A549 (cell line): ENCODE data around the gene MEF2D. TPM values are rescaled to one million over a fixed set of nuclear protein-coding genes. Genes with fewer than 3 reads are reported as not detected.

Source experiments
- ATAC-seq, 2 experiments: fragments of 200-7000 bp in 1 of 2; fragments of >200 bp in 1 of 2; cut with Nextera tagmentation in 1 of 2; cut with Tn5 transposase in 1 of 2; 3 replicates each; pipeline versions ENCODE4 v1.8.0 to v1.9.1; 2018 to 2020; ENCODE audit warnings: mild to moderate bottlenecking in 1 of 2, moderate library complexity in 1 of 2
- CTCF ChIA-PET: fragments of 300-600 bp; sonication (Branson Sonifier 250); formaldehyde crosslinking; extraction: SDS; loops from one replicate; lab custom pipeline; 2021; ENCODE audit warnings: antibody characterized with exemption, inconsistent platforms; lab: Yijun Ruan, JAX
- POLR2A ChIA-PET: fragments of 350-600 bp; formaldehyde crosslinking; extraction: SDS; loops from one replicate; lab custom pipeline; 2021; ENCODE audit warnings: antibody characterized with exemption, inconsistent platforms; lab: Yijun Ruan, JAX
- DNase-seq, 2 experiments: peaks; one replicate each; pipeline versions ENCODE4 v3.0.0 to v3.0.0-alpha.2; 2011 to 2016; ENCODE audit warnings: low read depth in 1 of 2, low spot score in 1 of 2
- FAIRE-seq: peaks from 2 replicates; lab custom pipeline; 2011; peaks lifted over from hg19 to GRCh38; lab: Jason Lieb, UNC
- H3K27ac ChIP-seq, 2 experiments: fragments of >200 bp; sonication (Bioruptor Twin); formaldehyde crosslinking; 3 replicates each; pipeline ENCODE4 v1.5.1; 2016 to 2017
- H3K4me1 ChIP-seq: fragments of >200 bp; sonication (Bioruptor Twin); formaldehyde crosslinking; 3 replicates; pipeline ENCODE4 v1.6.1; 2016
- H3K4me2 ChIP-seq: fragments of >200 bp; sonication (Bioruptor Twin); formaldehyde crosslinking; 3 replicates; pipeline ENCODE4 v1.6.1; 2016
- H3K4me3 ChIP-seq: fragments of >200 bp; sonication (Bioruptor Twin); formaldehyde crosslinking; 3 replicates; pipeline ENCODE4 v1.5.1; 2016
- H3K9me3 ChIP-seq: fragments of >200 bp; sonication (Bioruptor Twin); formaldehyde crosslinking; 3 replicates; pipeline ENCODE4 v1.6.1; 2016
- CBX8 ChIP-seq: fragments of 200-600 bp; sonication (generic); IDR thresholded peaks from 2 replicates; pipeline ENCODE4 v1.6.1; 2016
- CEBPB ChIP-seq, 2 experiments: fragments of >200 bp in 1 of 2; sonication (Bioruptor Twin) in 1 of 2; formaldehyde crosslinking in 1 of 2; IDR thresholded peaks; 2 replicates each; pipeline ENCODE4 v1.6.1; 2012 to 2016
- EHF ChIP-seq: fragments of 250-450 bp; sonication (Bioruptor Pico); IDR thresholded peaks from 2 replicates; pipeline ENCODE4 v1.5.0; 2020; ENCODE audit warnings: mild to moderate bottlenecking
- EHMT2 ChIP-seq: fragments of 200-600 bp; sonication (generic); IDR thresholded peaks from 2 replicates; pipeline ENCODE4 v1.6.1; 2016; ENCODE audit warnings: antibody characterized with exemption, low read depth, mild to moderate bottlenecking, moderate library complexity
- EP300 ChIP-seq, 2 experiments: fragments of >200 bp; sonication (Bioruptor Twin); formaldehyde crosslinking; IDR thresholded peaks; 2 replicates in 1 of 2; 3 replicates in 1 of 2; pipeline ENCODE4 v1.6.1; 2016 to 2017
- ESRRA ChIP-seq: fragments of 150-350 bp; IDR thresholded peaks from 2 replicates; pipeline ENCODE4 v1.6.1; 2014; ENCODE audit warnings: mild to moderate bottlenecking, low read length, borderline replicate concordance
- FOSB ChIP-seq: fragments of 250-450 bp; sonication (Bioruptor Pico); IDR thresholded peaks from 2 replicates; pipeline ENCODE4 v1.5.0; 2020; ENCODE audit warnings: mild to moderate bottlenecking, moderate library complexity
- FOSL2 ChIP-seq, 2 experiments: fragments of 450-650 bp in 1 of 2; fragments of >200 bp in 1 of 2; sonication (Bioruptor Twin) in 1 of 2; formaldehyde crosslinking; IDR thresholded peaks; 2 replicates each; pipeline versions ENCODE4 v1.5.0 to v1.6.1; 2016 to 2020; ENCODE audit warnings: mild to moderate bottlenecking in 1 of 2, moderate library complexity in 1 of 2
- FOXS1 ChIP-seq: fragments of 250-450 bp; sonication (Bioruptor Pico); IDR thresholded peaks from 2 replicates; pipeline ENCODE4 v1.5.0; 2020; ENCODE audit warnings: mild to moderate bottlenecking, moderate library complexity
- HDAC2 ChIP-seq: fragments of 200-600 bp; sonication (generic); IDR thresholded peaks from 2 replicates; pipeline ENCODE4 v1.6.1; 2016
- HEYL ChIP-seq: fragments of 250-450 bp; sonication (Bioruptor Pico); IDR thresholded peaks from 2 replicates; pipeline ENCODE4 v1.8.0; 2021; ENCODE audit warnings: mild to moderate bottlenecking, moderate library complexity
- HOXA7 ChIP-seq: fragments of 250-450 bp; sonication (Bioruptor Pico); IDR thresholded peaks from 2 replicates; pipeline ENCODE4 v1.5.0; 2020; ENCODE audit warnings: mild to moderate bottlenecking, moderate library complexity
- JUNB ChIP-seq: fragments of >200 bp; sonication (Bioruptor Twin); formaldehyde crosslinking; IDR thresholded peaks from 2 replicates; pipeline ENCODE4 v1.6.1; 2016
- KDM5A ChIP-seq: fragments of 200-600 bp; sonication (generic); IDR thresholded peaks from 2 replicates; pipeline ENCODE4 v1.6.1; 2016; ENCODE audit warnings: antibody characterized with exemption, mild to moderate bottlenecking
- MAZ ChIP-seq: fragments of 150-350 bp; IDR thresholded peaks from 2 replicates; pipeline ENCODE4 v1.6.1; 2014; ENCODE audit warnings: antibody characterized with exemption, low read depth, low read length, borderline replicate concordance
- MYC ChIP-seq: IDR thresholded peaks from 2 replicates; pipeline ENCODE4 v1.6.1; 2012; ENCODE audit warnings: mild to moderate bottlenecking, inconsistent platforms, low read length, improper control_type of control experiment, borderline replicate concordance
- NPAS2 ChIP-seq: fragments of 250-450 bp; sonication (Bioruptor Pico); IDR thresholded peaks from 2 replicates; pipeline ENCODE4 v1.8.0; 2022; ENCODE audit warnings: mild to moderate bottlenecking, moderate library complexity, borderline replicate concordance
- NR3C1 ChIP-seq: fragments of >200 bp; sonication (Bioruptor Twin); formaldehyde crosslinking; IDR thresholded peaks from 3 replicates; pipeline ENCODE4 v1.6.1; 2017
- PHF8 ChIP-seq: fragments of 200-600 bp; sonication (generic); IDR thresholded peaks from 2 replicates; pipeline ENCODE4 v1.6.1; 2016; ENCODE audit warnings: low read depth, mild to moderate bottlenecking, antibody characterized with exemption, moderate library complexity, borderline replicate concordance
- POLR2AphosphoS2 ChIP-seq: conservative IDR thresholded peaks from 2 replicates; pipeline ENCODE4 v1.6.1; 2012; ENCODE audit warnings: low read length, improper control_type of control experiment, inconsistent platforms
- RARB ChIP-seq: fragments of 250-450 bp; sonication (Bioruptor Pico); IDR thresholded peaks from 2 replicates; pipeline ENCODE4 v1.8.0; 2021; ENCODE audit warnings: mild to moderate bottlenecking, moderate library complexity
- RNF2 ChIP-seq: fragments of 200-600 bp; sonication (generic); IDR thresholded peaks from 2 replicates; pipeline ENCODE4 v1.6.1; 2016; ENCODE audit warnings: low read depth, mild to moderate bottlenecking, antibody characterized with exemption, moderate library complexity, borderline replicate concordance
- TP53 ChIP-seq: fragments of 250-450 bp; sonication (Bioruptor Pico); IDR thresholded peaks from 2 replicates; pipeline ENCODE4 v1.5.0; 2021; ENCODE audit warnings: mild to moderate bottlenecking, moderate library complexity
- ZSCAN20 ChIP-seq: fragments of 250-450 bp; sonication (Bioruptor Pico); IDR thresholded peaks from 2 replicates; pipeline ENCODE4 v1.8.0; 2022; ENCODE audit warnings: mild to moderate bottlenecking, moderate library complexity
- WGBS: methylation state at CpG from one replicate; pipeline ENCODE4 v1.1.6; 2017; ENCODE audit errors: missing lambda C conversion rate; 5-methylcytosine and 5-hydroxymethylcytosine counted together
- polyA plus RNA-seq, 4 experiments: library from polyadenylated mRNA; depleted of rRNA in 3 of 4; stranded (reverse); fragments of >200 nt; fragmentation: RNase III in 1 of 4; extraction: RNeasy Plus Mini Kit Qiagen cat#74134 plus additional on column Dnase treatment in 1 of 4; gene quantifications; 2 replicates in 3 of 4; 3 replicates in 1 of 4; pipeline ENCODE4 v1.2.3, GENCODE V29; 2011 to 2017
- TF ChIP-seq, protein P1 (sequence below): fragments of 250-450 bp; sonication (Bioruptor Pico); IDR thresholded peaks from 2 replicates; pipeline ENCODE4 v1.5.0; 2020; ENCODE audit warnings: low read depth, mild to moderate bottlenecking, moderate library complexity
- TF ChIP-seq, protein P2 (sequence below): fragments of >200 bp; sonication (Bioruptor Twin); formaldehyde crosslinking; IDR thresholded peaks from 2 replicates; pipeline ENCODE4 v1.6.1; 2016
- TF ChIP-seq, protein P3 (sequence below): fragments of 450-650 bp; IDR thresholded peaks from 2 replicates; pipeline ENCODE4 v1.6.1; 2014; ENCODE audit warnings: antibody characterized with exemption
- TF ChIP-seq, protein P4 (sequence below): IDR thresholded peaks from 2 replicates; pipeline ENCODE4 v1.6.1; 2012
- TF ChIP-seq, protein P5 (sequence below): IDR thresholded peaks from 2 replicates; pipeline ENCODE4 v1.6.1; 2012

MEF2D gene
- polyA plus RNA-seq, 2 of the 4 experiments (the other 2 are of a cell fraction), result 16.8 to 23.4 TPM

DNA sequence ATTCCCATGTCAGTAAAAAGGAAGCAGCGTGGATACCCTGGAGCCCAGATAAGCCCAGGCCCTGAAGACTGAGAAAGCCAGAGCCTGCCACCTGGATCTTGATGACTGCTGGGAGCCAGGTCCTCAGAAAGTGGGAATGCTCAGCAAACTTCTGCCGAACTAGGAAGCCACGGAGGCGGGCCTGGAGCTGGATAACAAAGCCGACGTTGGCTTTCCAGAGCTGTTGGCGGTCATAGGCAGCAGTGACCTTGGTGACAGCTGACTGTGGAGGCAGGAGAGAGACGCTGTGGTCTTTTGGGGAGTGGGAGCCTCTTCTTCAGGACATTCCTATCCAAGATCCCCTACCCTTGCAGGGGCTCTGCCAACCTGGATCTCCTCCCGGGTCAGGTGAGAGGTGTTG, 47.4 kb upstream of the MEF2D start:
- Histone ChIP-seq H3K9me3 (no peaks in the 10 kb centered on the region), H3K4me3 (no peak overlapping the region)
- ATAC-seq, result no peak
- WGBS, result 88% methylated on average over 9 of the region's 9 CpGs
- POLR2A ChIA-PET, result interaction anchor here (0.6 kb wide), 1 partner anchor 34 kb away, joined by 3 read pairs; no protein-coding TSS in a partner anchor
- DNase-seq, result no peak
- no peak for TF ChIP-seq PHF8
- TF ChIP-seq CBX8, result no peak
- no peak for TF ChIP-seq EHF (CRISPR knock-in tag)
- no peak for TF ChIP-seq EHMT2
- TF ChIP-seq MAZ, result no peak
- TF ChIP-seq TP53 (CRISPR knock-in tag), result no peak
- TF ChIP-seq, protein P1, sequence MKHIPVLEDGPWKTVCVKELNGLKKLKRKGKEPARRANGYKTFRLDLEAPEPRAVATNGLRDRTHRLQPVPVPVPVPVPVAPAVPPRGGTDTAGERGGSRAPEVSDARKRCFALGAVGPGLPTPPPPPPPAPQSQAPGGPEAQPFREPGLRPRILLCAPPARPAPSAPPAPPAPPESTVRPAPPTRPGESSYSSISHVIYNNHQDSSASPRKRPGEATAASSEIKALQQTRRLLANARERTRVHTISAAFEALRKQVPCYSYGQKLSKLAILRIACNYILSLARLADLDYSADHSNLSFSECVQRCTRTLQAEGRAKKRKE (CRISPR knock-in tag), result no peak
- no peak for TF ChIP-seq POLR2AphosphoS2
- no peak for TF ChIP-seq ESRRA
- TF ChIP-seq, protein P2, sequence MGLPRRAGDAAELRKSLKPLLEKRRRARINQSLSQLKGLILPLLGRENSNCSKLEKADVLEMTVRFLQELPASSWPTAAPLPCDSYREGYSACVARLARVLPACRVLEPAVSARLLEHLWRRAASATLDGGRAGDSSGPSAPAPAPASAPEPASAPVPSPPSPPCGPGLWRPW, result no peak
- TF ChIP-seq RARB, result no peak
- no peak for TF ChIP-seq NPAS2
- no peak for TF ChIP-seq KDM5A
- TF ChIP-seq HDAC2, result no peak
- TF ChIP-seq FOXS1 (CRISPR knock-in tag), result no peak
- TF ChIP-seq, all 56 proteins: peak for 0
- no peak overlapping the region for H3K4me2 ChIP-seq
- no peak overlapping the region for H3K27ac ChIP-seq
- CTCF ChIA-PET, result interaction anchor here (1.0 to 1.2 kb wide), 3 partner anchors 47 to 79 kb away, joined by 3 to 4 read pairs (median 3); no protein-coding TSS in a partner anchor
- peaks cover 18% of the 10 kb centered on the region for H3K4me1 ChIP-seq
- FAIRE-seq, result no peak

DNA sequence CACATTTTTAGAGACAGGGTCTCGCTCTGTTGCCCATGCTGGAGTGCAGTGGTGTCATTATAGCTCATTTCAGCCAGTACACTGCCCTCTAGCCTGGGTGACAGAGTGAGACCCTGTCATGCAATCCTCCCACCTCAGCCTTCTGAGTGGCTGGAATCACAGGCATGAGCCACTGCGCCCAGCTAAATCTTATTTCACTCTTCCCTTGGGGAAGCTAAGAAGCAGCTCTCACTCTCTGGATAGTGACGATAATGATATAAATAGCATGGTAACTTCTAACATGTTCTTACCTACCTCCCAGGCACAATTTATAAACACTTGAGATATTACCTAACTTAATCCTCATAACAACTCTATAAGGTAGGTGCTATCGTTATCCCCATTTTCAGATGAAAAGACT, 46.9 kb upstream of the MEF2D start:
- Histone ChIP-seq H3K4me2 (no peak overlapping the region), H3K27ac (no peak overlapping the region), H3K4me3 (no peak overlapping the region), H3K9me3 (no peaks in the 10 kb centered on the region), H3K4me1 (peaks cover 13% of the 10 kb centered on the region)
- CTCF ChIA-PET, result interaction anchor here (1.0 to 1.2 kb wide), 4 partner anchors 35 to 79 kb away, joined by 3 to 4 read pairs (median 3); no protein-coding TSS in a partner anchor
- TF ChIP-seq HEYL (CRISPR knock-in tag), result no peak
- no peak for TF ChIP-seq POLR2AphosphoS2
- no peak for TF ChIP-seq MYC
- no peak for TF ChIP-seq PHF8
- no peak for TF ChIP-seq NR3C1
- no peak for TF ChIP-seq FOSL2 (IDR thresholded peaks at IDR 0.05)
- no peak for TF ChIP-seq FOSL2 (CRISPR knock-in tag; IDR thresholded peaks at IDR 0.05)
- TF ChIP-seq JUNB, result no peak
- no peak for TF ChIP-seq CEBPB (IDR thresholded peaks at IDR 0.05)
- TF ChIP-seq, protein P3, sequence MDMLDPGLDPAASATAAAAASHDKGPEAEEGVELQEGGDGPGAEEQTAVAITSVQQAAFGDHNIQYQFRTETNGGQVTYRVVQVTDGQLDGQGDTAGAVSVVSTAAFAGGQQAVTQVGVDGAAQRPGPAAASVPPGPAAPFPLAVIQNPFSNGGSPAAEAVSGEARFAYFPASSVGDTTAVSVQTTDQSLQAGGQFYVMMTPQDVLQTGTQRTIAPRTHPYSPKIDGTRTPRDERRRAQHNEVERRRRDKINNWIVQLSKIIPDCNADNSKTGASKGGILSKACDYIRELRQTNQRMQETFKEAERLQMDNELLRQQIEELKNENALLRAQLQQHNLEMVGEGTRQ, result no peak
- no peak for ATAC-seq
- no peak for FAIRE-seq
- POLR2A ChIA-PET, result interaction anchor here (0.6 kb wide), 1 partner anchor 33 kb away, joined by 3 read pairs; no protein-coding TSS in a partner anchor
- 94% methylated on average over 4 of the region's 4 CpGs for WGBS
- no peak for DNase-seq

DNA sequence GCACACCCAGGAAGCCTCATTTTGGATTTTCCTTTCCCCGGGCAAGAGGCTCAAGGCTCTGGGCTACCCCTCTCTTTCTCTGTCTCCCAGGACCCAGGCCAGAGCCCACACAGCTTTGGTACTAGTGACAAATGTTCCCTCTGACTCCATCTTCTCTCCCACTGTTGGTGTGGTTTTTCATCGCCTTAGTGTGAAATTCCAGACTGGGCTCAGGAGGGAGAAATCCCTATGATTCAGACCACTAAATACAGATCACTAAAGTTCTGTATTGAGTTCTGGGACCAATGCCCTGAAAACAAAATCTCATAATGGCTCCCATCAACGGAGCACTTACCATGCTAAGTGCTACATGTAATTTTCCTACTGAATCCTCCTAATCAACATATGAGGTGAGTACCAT, 45.7 kb upstream of the MEF2D start:
- no peaks in the 10 kb centered on the region for H3K9me3 ChIP-seq
- H3K4me3 ChIP-seq, result no peak overlapping the region
- ATAC-seq (no peak), FAIRE-seq (no peak), DNase-seq (no peak)
- ChIA-PET POLR2A (no interaction called here), CTCF (no interaction called here)
- no peak overlapping the region for H3K4me2 ChIP-seq
- no peak overlapping the region for H3K27ac ChIP-seq
- 88% methylated on average over 3 of the region's 3 CpGs for WGBS
- H3K4me1 ChIP-seq, result peaks cover 1% of the 10 kb centered on the region; the same call in 1 of the 3 replicates
- TF ChIP-seq EP300 (IDR thresholded peaks at IDR 0.05) (no peak), MYC (no peak), FOSL2 (IDR thresholded peaks at IDR 0.05) (no peak), FOSL2 (CRISPR knock-in tag; IDR thresholded peaks at IDR 0.05) (no peak), HOXA7 (CRISPR knock-in tag) (no peak), MAZ (no peak), POLR2AphosphoS2 (no peak), FOSB (CRISPR knock-in tag) (no peak), NPAS2 (no peak), ZSCAN20 (no peak), KDM5A (no peak), EHMT2 (no peak), FOXS1 (CRISPR knock-in tag) (no peak), RNF2 (no peak)
- TF ChIP-seq, protein P1 (CRISPR knock-in tag), result no peak
- TF ChIP-seq, protein P3, result no peak
- TF ChIP-seq, protein P4, sequence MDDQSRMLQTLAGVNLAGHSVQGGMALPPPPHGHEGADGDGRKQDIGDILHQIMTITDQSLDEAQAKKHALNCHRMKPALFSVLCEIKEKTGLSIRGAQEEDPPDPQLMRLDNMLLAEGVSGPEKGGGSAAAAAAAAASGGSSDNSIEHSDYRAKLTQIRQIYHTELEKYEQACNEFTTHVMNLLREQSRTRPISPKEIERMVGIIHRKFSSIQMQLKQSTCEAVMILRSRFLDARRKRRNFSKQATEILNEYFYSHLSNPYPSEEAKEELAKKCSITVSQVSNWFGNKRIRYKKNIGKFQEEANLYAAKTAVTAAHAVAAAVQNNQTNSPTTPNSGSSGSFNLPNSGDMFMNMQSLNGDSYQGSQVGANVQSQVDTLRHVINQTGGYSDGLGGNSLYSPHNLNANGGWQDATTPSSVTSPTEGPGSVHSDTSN, result no peak
- TF ChIP-seq, protein P5, sequence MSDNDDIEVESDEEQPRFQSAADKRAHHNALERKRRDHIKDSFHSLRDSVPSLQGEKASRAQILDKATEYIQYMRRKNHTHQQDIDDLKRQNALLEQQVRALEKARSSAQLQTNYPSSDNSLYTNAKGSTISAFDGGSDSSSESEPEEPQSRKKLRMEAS, result no peak
